Gastrocnemius medialis (tissue), 4 donors: ENCODE data around the gene GRK1. TPM values are rescaled to one million over a fixed set of nuclear protein-coding genes. Genes with fewer than 3 reads are reported as not detected.

ENCODE experiments used
- ATAC-seq, 2 donors: fragments of 150-250 bp; one replicate each; pipeline ENCODE4 v1.9.1; 2016
- DNase-seq, 2 donors: peaks; one replicate each; pipeline ENCODE4 v3.0.0-alpha.2; 2019
- H3K27ac ChIP-seq, 4 donors: fragments of 200-600 bp; sonication (generic); 1 replicate in 1 of 4; 2 replicates in 3 of 4; pipeline ENCODE4 v1.5.1; 2016 to 2018; ENCODE audit warnings: mild to moderate bottlenecking in 2 of 4, moderate library complexity in 1 of 4
- H3K27me3 ChIP-seq, 3 donors: fragments of 200-600 bp; sonication (generic) in 2 of 3; 1 replicate in 1 of 3; 2 replicates in 2 of 3; pipeline versions ENCODE4 v1.5.1 to v1.6.0; 2016 to 2019; ENCODE audit warnings: mild to moderate bottlenecking in 1 of 3, moderate library complexity in 1 of 3
- H3K36me3 ChIP-seq, 2 donors: fragments of 200-600 bp; sonication (generic) in 1 of 2; one replicate each; pipeline ENCODE4 v1.5.1; 2017 to 2018
- H3K4me1 ChIP-seq, 2 donors: fragments of 200-600 bp; sonication (generic) in 1 of 2; one replicate each; pipeline ENCODE4 v1.5.1; 2016 to 2017; ENCODE audit warnings: mild to moderate bottlenecking in 2 of 2
- H3K4me3 ChIP-seq, 4 donors: fragments of 200-600 bp; sonication (generic) in 3 of 4; 1 replicate in 1 of 4; 2 replicates in 3 of 4; pipeline ENCODE4 v1.5.1; 2016 to 2019; ENCODE audit warnings: mild to moderate bottlenecking in 2 of 4
- H3K9me3 ChIP-seq, 3 donors: fragments of 200-600 bp; sonication (generic) in 2 of 3; 1 replicate in 1 of 3; 2 replicates in 2 of 3; pipeline ENCODE4 v1.5.1; 2016 to 2019
- CTCF ChIP-seq, 5 experiments: fragments of 450-650 bp in 3 of 5; fragments of 200-600 bp in 2 of 5; sonication (generic) in 2 of 5; IDR thresholded peaks in 4 of 5; conservative IDR thresholded peaks in 1 of 5; 1 replicate in 4 of 5; 2 replicates in 1 of 5; pipeline ENCODE4 v1.5.1; 2016 to 2019; ENCODE audit warnings: antibody characterized with exemption in 5 of 5, mild to moderate bottlenecking in 3 of 5, moderate library complexity in 3 of 5
- POLR2A ChIP-seq, 2 donors: fragments of 450-650 bp; IDR thresholded peaks; one replicate each; pipeline ENCODE4 v1.6.1; 2017; ENCODE audit warnings: antibody characterized with exemption in 2 of 2, mild to moderate bottlenecking in 2 of 2, moderate library complexity in 2 of 2
- in situ Hi-C, 4 donors: fragments of 200-750 bp; cut with MboI; loops; one replicate each; pipeline versions ENCODE4 v1.15.0 to v1.8.0; 2017; ENCODE audit warnings: low sequenced_read_pairs in 4 of 4
- intact Hi-C: fragments of 100-400 bp; cut with DNase I; formaldehyde crosslinking; loops from one replicate; pipeline ENCODE4 v1.15.1; 2023; ENCODE audit warnings: low total_unique reads
- total RNA-seq, 4 donors: library from RNA; depleted of rRNA; stranded (reverse); fragments of >200 nt; gene quantifications; one replicate each; pipeline versions ENCODE4 v1.1.0 to v1.2.3, GENCODE V29; 2016

The GRK1 gene
- total RNA-seq, 4 donors from 2014 or later = 0.10 TPM; not detected in 3

GRCh38 chr13:113638806-113639205 lies 28.2 kb upstream of the GRK1 start:
- ATAC-seq (no peak), DNase-seq (no peak)
- no peak for TF ChIP-seq CTCF (IDR thresholded peaks at IDR 0.05 in 4 of 5, conservative IDR thresholded peaks at IDR 0.05 in 1 of 5)
- TF ChIP-seq POLR2A (IDR thresholded peaks at IDR 0.05) = no peak
- in situ Hi-C loops (no loop called here), intact Hi-C loops (no loop called here)
- peaks cover 0 to 66% of the 10 kb centered on the region in 2 donors for H3K36me3 ChIP-seq
- no peaks in the 10 kb centered on the region for H3K9me3 ChIP-seq
- H3K4me3 ChIP-seq = no peak overlapping the region
- no peak overlapping the region for H3K27ac ChIP-seq
- H3K27me3 ChIP-seq = no peaks in the 10 kb centered on the region
- H3K4me1 ChIP-seq = no peaks in the 10 kb centered on the region

- DNase-seq = no peak
- intact Hi-C loops (no loop called here), in situ Hi-C loops (no loop called here)
- Histone ChIP-seq H3K27ac (no peak overlapping the region), H3K4me3 (no peak overlapping the region), H3K36me3 (peaks cover 0 to 57% of the 10 kb centered on the region in 2 donors), H3K9me3 (no peaks in the 10 kb centered on the region), H3K4me1 (no peaks in the 10 kb centered on the region), H3K27me3 (no peaks in the 10 kb centered on the region)
- ATAC-seq = no peak
- no peak for TF ChIP-seq POLR2A (IDR thresholded peaks at IDR 0.05)
- no peak for TF ChIP-seq CTCF (IDR thresholded peaks at IDR 0.05 in 4 of 5, conservative IDR thresholded peaks at IDR 0.05 in 1 of 5)
Observed at GRCh38 chr13:113639616-113640262, 27.3 kb upstream of the GRK1 start.

- no peak overlapping the region for H3K4me3 ChIP-seq
- intact Hi-C loops = no loop called here
- no peaks in the 10 kb centered on the region for H3K4me1 ChIP-seq
- no peaks in the 10 kb centered on the region for H3K9me3 ChIP-seq
- no peak overlapping the region for H3K27ac ChIP-seq
- no peak for ATAC-seq
- TF ChIP-seq CTCF (IDR thresholded peaks at IDR 0.05 in 4 of 5, conservative IDR thresholded peaks at IDR 0.05 in 1 of 5) (no peak), POLR2A (IDR thresholded peaks at IDR 0.05) (no peak)
- in situ Hi-C loops = no loop called here
- no peaks in the 10 kb centered on the region for H3K27me3 ChIP-seq
- no peak for DNase-seq
- H3K36me3 ChIP-seq = peaks cover 0 to 41% of the 10 kb centered on the region in 2 donors
Observed at GRCh38 chr13:113641426-113641825, 25.6 kb upstream of the GRK1 start.

GRCh38 chr13:113642563-113642962 lies 24.5 kb upstream of the GRK1 start:
- TF ChIP-seq POLR2A (IDR thresholded peaks at IDR 0.05) (no peak), CTCF (IDR thresholded peaks at IDR 0.05 in 4 of 5, conservative IDR thresholded peaks at IDR 0.05 in 1 of 5) (no peak)
- Histone ChIP-seq H3K27ac (no peak overlapping the region), H3K9me3 (no peaks in the 10 kb centered on the region), H3K4me3 (no peak overlapping the region), H3K36me3 (peaks cover 0 to 30% of the 10 kb centered on the region in 2 donors), H3K4me1 (no peaks in the 10 kb centered on the region), H3K27me3 (no peaks in the 10 kb centered on the region)
- intact Hi-C loops (no loop called here), in situ Hi-C loops (no loop called here)
- ATAC-seq (no peak), DNase-seq (no peak)

GRCh38 chr13:113643593-113643992 lies 23.4 kb upstream of the GRK1 start:
- Histone ChIP-seq H3K4me3 (no peak overlapping the region), H3K36me3 (peaks cover 0 to 19% of the 10 kb centered on the region in 2 donors), H3K9me3 (no peaks in the 10 kb centered on the region), H3K4me1 (peaks cover 0 to 3% of the 10 kb centered on the region in 2 donors), H3K27me3 (no peaks in the 10 kb centered on the region), H3K27ac (no peak overlapping the region)
- ATAC-seq (no peak), DNase-seq (no peak)
- intact Hi-C loops (no loop called here), in situ Hi-C loops (no loop called here)
- TF ChIP-seq POLR2A (IDR thresholded peaks at IDR 0.05) (no peak), CTCF (IDR thresholded peaks at IDR 0.05 in 4 of 5, conservative IDR thresholded peaks at IDR 0.05 in 1 of 5) (no peak)
